HG02623 (cell line): ENCODE results near the gene KBTBD13.

Source experiments
- ATAC-seq: cut with Tn5 transposase; IDR thresholded peaks from one replicate; pipeline ENCODE4 v1.9.1; 2021; ENCODE audit warnings: moderate library complexity; ENCODE audit not compliant: unreplicated experiment

The KBTBD13 gene

DNA sequence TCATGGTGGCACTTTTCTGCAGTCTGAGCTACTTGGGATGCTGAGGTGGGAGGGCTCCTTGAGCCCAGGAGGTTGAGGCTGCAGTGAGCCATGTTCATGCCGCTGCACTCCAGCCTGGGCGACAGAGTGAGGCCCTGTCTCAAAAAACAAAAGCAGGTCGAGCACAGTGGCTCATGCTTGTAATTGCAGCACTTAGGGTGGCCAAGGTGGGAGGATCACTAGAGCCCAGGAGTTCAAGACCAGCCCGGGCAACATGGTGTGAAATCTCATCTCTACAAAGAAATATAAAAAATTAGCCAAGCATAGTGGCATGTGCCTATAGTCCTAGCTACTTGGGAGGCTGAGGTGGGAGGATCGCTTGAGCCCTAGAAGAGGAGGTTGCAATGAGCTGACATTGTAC is 28.5 kb downstream of the KBTBD13 start:
- no peak for ATAC-seq

DNA sequence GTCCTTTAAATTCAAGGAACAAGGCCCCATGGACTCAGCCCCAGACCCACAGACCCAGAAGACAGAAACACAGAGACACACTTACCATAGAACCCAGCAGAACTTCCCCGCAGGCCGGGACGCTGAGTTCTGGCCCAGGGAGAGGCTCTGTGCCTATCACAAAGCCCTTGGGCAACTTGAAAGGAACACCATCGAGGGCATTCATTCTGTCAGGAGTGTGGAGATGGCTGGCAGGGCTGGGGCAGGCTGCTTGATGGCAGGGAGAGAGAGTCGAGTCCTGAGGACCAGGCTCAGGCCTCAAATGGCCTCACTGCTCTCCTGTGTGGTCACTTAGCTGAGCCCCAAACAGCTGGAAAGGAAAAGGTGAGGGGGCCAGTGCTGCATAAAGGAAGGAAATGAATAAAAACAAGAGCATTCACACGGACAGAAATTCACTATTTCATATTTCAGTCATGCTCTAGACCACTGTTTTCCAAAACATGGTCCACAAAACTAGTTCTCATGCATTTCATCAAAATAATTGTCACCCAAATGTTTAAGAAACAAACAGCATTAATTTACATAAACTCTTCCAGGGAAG is 29.6 kb downstream of the KBTBD13 start:
- ATAC-seq, result no peak

DNA sequence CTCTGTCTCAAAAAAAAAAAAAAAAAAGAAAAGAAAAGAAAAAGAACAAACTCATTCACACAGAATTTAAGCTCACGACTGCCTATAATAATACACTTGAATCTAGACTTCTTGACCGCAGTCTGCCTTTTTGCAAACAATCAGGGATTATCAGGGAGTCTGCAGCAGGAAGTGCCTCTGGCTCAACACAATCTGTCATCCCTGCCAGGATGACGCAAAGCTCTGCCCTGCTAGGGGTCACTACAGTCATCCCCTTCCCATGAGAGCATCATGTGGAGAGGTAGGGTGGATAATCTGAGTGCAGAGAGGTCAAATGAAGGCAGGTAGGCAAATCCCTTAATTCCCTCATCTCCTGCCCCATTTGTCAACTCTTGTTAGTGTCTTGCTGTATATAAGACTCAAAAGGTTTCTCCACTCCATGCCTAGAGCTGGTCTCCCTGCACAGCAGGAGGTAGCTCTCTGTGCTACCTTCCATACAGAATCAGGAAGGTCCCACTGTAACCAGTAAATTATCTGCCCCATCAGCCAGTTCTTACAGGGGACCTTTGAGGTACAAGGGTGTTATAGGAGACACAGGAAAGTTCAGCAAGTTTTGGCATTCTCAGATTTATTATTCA is 34.2 kb downstream of the KBTBD13 start:
- ATAC-seq, result no peak

DNA sequence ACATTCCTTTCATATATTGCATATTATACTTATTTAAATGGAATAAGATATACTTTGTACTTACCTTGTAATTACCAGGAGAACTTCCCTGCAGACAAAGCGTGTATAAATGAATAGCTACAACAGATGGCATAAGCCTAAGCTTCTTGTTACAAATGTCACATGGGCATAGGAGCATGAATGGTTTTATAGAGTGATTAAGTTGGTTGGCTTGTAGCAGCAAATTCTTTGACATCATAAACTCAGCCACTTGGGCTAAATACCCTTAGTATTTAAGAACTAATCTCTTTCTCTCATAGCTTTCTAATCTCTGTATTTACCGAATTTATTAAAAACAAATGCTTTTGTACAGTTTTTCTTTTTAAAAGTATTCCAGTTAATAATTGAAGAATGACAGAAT is 38.5 kb downstream of the KBTBD13 start, which contains the start of gene UBAP1L:
Gene UBAP1L (minus strand): TSS at position 115 of the 400 bp plus-strand sequence. CDS start 8,985 bp downstream, outside the sequence.
- ATAC-seq, result no peak

DNA sequence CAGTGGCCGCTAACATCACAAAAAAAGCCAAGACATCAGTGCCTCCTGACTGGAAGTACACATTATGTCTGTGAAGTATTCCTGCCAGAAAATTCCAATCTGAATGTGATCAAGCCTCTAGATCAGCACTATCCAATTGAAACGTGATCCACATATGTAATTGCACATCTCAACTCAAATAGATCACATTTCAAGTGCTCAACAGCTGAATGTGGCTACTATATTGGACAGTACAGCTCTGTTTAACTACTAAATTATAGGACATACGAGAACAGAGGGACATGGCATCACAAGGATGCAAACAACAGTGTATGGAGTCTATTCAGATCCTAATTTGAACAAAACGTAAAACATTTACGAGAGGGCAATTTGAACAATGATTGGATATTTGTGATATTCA is 39.0 kb downstream of the KBTBD13 start:
- no peak for ATAC-seq
